Neural progenitor cell (in vitro differentiated cells): ENCODE data around the gene KRTAP12-2. TPM values are rescaled to one million over a fixed set of nuclear protein-coding genes. Genes with fewer than 3 reads are reported as not detected.
"Not testable (repeated sequence)": the region's sequence is repeated elsewhere in the genome, so short reads cannot be mapped to it uniquely, and the experiment has no call there.

Experiments used
- DNase-seq: peaks from one replicate; pipeline ENCODE4 v3.0.0-alpha.2; 2016; ENCODE audit warnings: low spot score
- H2AFZ ChIP-seq: fragments of 200-600 bp; sonication (generic); replicated peaks from 2 replicates; pipeline ENCODE4 v1.6.1; 2016; ENCODE audit warnings: antibody characterized with exemption
- H3F3A ChIP-seq: fragments of 200-600 bp; sonication (generic); 2 replicates; pipeline ENCODE4 v1.6.1; 2016; ENCODE audit warnings: antibody characterized with exemption, low read depth
- H3K27ac ChIP-seq: fragments of 200-600 bp; sonication (generic); 2 replicates; pipeline ENCODE4 v1.5.1; 2016; ENCODE audit warnings: mild to moderate bottlenecking
- H3K27me3 ChIP-seq: fragments of 200-600 bp; sonication (generic); 2 replicates; pipeline ENCODE4 v1.6.1; 2016; ENCODE audit warnings: mild to moderate bottlenecking, moderate library complexity
- H3K36me3 ChIP-seq: fragments of 200-600 bp; sonication (generic); 2 replicates; pipeline ENCODE4 v1.5.1; 2016
- H3K4me1 ChIP-seq: fragments of 200-600 bp; sonication (generic); 2 replicates; pipeline ENCODE4 v1.6.1; 2016; ENCODE audit warnings: mixed run types
- H3K4me2 ChIP-seq: fragments of 200-600 bp; sonication (generic); 2 replicates; pipeline ENCODE4 v1.6.1; 2016
- H3K4me3 ChIP-seq: fragments of 200-600 bp; sonication (generic); 2 replicates; pipeline ENCODE4 v1.5.1; 2016
- H3K79me2 ChIP-seq: fragments of 200-600 bp; sonication (generic); 2 replicates; pipeline ENCODE4 v1.6.1; 2016; ENCODE audit warnings: low read depth
- H3K9ac ChIP-seq: fragments of 200-600 bp; sonication (generic); 2 replicates; pipeline ENCODE4 v1.6.1; 2016
- H3K9me3 ChIP-seq: fragments of 200-600 bp; sonication (generic); 2 replicates; pipeline ENCODE4 v1.5.1; 2016; ENCODE audit warnings: low read depth
- H4K20me1 ChIP-seq: fragments of 200-600 bp; sonication (generic); 2 replicates; pipeline ENCODE4 v1.6.1; 2016; ENCODE audit warnings: low read depth
- H3K27ac Mint-ChIP-seq: 3 replicates; pipeline ENCODE4 v1.8.0; 2021; ENCODE audit warnings: mixed read lengths
- H3K27me3 Mint-ChIP-seq: 2 replicates; pipeline ENCODE4 v1.8.0; 2022; ENCODE audit warnings: low read depth, mild to moderate bottlenecking, inconsistent platforms, moderate library complexity, mixed read lengths; ENCODE audit not compliant: insufficient read depth
- H3K36me3 Mint-ChIP-seq: 3 replicates; pipeline ENCODE4 v1.8.0; 2021; ENCODE audit warnings: mixed read lengths
- H3K4me1 Mint-ChIP-seq: 3 replicates; pipeline ENCODE4 v1.8.0; 2021; ENCODE audit warnings: mixed read lengths
- H3K4me3 Mint-ChIP-seq: 3 replicates; pipeline ENCODE4 v1.8.0; 2021; ENCODE audit warnings: mild to moderate bottlenecking, moderate library complexity, mixed read lengths
- H3K9me3 Mint-ChIP-seq: 3 replicates; pipeline ENCODE4 v1.8.0; 2020; ENCODE audit warnings: mixed read lengths
- EZH2 ChIP-seq: fragments of 200-600 bp; sonication (generic); IDR thresholded peaks from 2 replicates; pipeline ENCODE4 v1.6.1; 2017; ENCODE audit warnings: antibody characterized with exemption, mild to moderate bottlenecking, moderate library complexity
- EZH2phosphoT487 ChIP-seq: fragments of 200-600 bp; sonication (generic); IDR thresholded peaks from 2 replicates; pipeline ENCODE4 v1.6.1; 2017; ENCODE audit warnings: antibody characterized with exemption
- total RNA-seq: library from RNA; depleted of rRNA; stranded (reverse); fragments of >200 nt; gene quantifications from 2 replicates; pipeline ENCODE4 v1.2.3, GENCODE V29; 2015; ENCODE audit warnings: low replicate concordance
- TF ChIP-seq, protein P1 (sequence below): fragments of 200-600 bp; sonication (generic); IDR thresholded peaks from 2 replicates; pipeline ENCODE4 v1.5.1; 2017; ENCODE audit warnings: antibody characterized with exemption, mild to moderate bottlenecking

KRTAP12-2 gene
- total RNA-seq, 1 donor from 2014 or later: not detected

DNA sequence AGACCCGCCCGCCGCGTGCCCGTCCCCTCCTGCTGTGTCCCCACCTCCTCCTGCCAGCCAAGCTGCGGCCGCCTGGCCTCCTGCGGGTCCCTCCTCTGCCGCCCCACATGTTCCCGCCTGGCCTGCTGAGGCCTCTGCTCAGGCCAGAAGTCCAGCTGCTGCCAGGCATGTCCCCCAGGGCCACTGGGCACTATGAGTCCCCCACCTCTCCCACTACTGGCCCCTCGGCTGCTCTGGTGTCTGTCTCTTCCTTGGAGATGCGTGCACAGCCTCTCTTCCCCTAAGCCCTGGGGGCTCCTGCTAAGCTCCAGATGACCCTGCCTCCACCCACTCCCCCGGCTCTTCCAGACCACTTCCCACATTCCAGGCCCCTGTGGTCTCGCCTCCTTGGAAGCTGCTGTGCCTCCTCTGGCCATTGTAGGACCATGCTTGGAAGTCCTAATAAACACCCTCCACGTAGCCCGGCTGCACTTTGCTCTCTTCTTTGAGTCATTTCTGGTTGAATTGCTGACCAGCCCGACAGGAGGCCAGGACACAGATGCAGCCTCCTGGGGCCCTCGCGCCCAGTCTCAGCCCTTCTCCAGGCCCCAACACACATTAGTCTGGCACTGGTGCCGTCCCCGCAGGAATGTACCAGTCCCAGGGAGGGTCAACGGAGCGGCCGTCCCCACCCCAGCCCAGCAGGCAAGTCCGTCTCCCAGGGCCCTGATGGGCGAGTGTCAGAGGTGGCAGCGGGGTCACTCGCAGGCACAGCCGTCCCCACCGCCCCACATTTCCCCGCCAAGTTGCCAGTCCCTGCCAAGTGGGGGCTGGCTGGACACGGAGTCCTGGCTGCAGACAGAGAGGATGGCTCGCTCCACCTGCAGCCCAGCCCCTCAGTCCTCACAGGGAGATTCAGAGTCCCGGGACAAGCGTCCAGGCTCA lies 31.3 kb upstream of the KRTAP12-2 start:
- Histone ChIP-seq H3F3A (no peaks in the 10 kb centered on the region), H3K36me3 (no peaks in the 10 kb centered on the region), H3K4me3 (no peak overlapping the region), H4K20me1 (no peaks in the 10 kb centered on the region), H3K79me2 (no peaks in the 10 kb centered on the region), H3K9me3 (peaks cover 5% of the 10 kb centered on the region), H2AFZ (peak overlapping the region; percentile 68), H3K4me1 (peaks cover 31% of the 10 kb centered on the region), H3K27ac (no peak overlapping the region), H3K9ac (no peak overlapping the region), H3K27me3 (peaks cover 10% of the 10 kb centered on the region), H3K4me2 (peak overlapping the region; percentile 34)
- peaks cover 8% of the 10 kb centered on the region for H3K9me3 Mint-ChIP-seq
- TF ChIP-seq EZH2phosphoT487 (no peak), EZH2 (no peak)
- TF ChIP-seq, protein P1, sequence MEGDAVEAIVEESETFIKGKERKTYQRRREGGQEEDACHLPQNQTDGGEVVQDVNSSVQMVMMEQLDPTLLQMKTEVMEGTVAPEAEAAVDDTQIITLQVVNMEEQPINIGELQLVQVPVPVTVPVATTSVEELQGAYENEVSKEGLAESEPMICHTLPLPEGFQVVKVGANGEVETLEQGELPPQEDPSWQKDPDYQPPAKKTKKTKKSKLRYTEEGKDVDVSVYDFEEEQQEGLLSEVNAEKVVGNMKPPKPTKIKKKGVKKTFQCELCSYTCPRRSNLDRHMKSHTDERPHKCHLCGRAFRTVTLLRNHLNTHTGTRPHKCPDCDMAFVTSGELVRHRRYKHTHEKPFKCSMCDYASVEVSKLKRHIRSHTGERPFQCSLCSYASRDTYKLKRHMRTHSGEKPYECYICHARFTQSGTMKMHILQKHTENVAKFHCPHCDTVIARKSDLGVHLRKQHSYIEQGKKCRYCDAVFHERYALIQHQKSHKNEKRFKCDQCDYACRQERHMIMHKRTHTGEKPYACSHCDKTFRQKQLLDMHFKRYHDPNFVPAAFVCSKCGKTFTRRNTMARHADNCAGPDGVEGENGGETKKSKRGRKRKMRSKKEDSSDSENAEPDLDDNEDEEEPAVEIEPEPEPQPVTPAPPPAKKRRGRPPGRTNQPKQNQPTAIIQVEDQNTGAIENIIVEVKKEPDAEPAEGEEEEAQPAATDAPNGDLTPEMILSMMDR: no peak
- no peaks in the 10 kb centered on the region for H3K36me3 Mint-ChIP-seq
- peak; percentile 71 for DNase-seq
- peaks cover 40% of the 10 kb centered on the region for H3K27me3 Mint-ChIP-seq
- H3K4me1 Mint-ChIP-seq: peaks cover 53% of the 10 kb centered on the region
- peak overlapping the region; percentile 59 for H3K27ac Mint-ChIP-seq
- peak overlapping the region; percentile 57 for H3K4me3 Mint-ChIP-seq

DNA sequence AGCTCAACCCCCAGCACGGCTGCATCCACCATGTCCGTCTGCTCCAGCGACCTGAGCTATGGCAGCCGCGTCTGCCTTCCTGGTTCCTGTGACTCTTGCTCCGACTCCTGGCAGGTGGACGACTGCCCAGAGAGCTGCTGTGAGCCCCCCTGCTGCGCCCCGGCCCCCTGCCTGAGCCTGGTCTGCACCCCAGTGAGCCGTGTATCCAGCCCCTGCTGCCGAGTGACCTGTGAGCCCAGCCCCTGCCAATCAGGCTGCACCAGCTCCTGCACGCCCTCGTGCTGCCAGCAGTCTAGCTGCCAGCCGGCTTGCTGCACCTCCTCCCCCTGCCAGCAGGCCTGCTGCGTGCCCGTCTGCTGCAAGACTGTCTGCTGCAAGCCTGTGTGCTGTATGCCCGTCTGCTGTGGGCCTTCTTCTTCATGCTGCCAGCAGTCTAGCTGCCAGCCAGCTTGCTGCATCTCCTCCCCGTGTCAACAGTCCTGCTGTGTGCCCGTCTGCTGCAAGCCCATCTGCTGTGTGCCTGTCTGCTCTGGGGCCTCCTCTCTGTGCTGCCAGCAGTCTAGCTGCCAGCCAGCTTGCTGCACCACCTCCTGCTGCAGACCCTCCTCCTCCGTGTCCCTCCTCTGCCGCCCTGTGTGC lies 30.6 kb upstream of the KRTAP12-2 start, which contains the start of gene KRTAP10-12:
KRTAP10-12 (plus strand) TSS at position 1 of the 639 bp plus-strand sequence; CDS start at position 31, 30 bp downstream.
- H3F3A ChIP-seq: not testable (repeated sequence)

DNA sequence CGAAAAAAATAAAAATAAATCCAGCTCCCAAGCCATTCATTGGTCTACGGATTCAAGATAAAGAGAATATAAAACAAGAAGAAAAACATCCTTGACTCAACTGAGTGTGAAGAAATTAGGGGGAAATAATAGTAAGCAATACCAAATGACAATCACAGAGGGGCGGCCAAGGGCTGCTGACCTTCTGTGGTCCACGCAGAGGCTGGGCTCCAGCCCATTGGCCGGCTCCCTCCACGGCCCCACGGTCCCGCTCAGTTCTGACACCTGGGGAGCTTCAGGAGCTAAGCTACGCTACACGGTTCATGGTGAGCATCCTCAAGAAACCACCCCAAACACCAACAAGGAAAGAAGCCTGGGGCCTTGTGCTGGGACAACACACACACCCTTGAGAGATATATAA lies 29.8 kb upstream of the KRTAP12-2 start:
- Mint-ChIP-seq H3K27me3 (peaks cover 30% of the 10 kb centered on the region), H3K4me3 (no peak overlapping the region), H3K27ac (no peak overlapping the region), H3K36me3 (peaks cover 3% of the 10 kb centered on the region), H3K4me1 (peaks cover 44% of the 10 kb centered on the region), H3K9me3 (peaks cover 19% of the 10 kb centered on the region)
- peaks cover 27% of the 10 kb centered on the region for H3K4me1 ChIP-seq
- no peak overlapping the region for H3K27ac ChIP-seq
- H3K79me2 ChIP-seq: no peaks in the 10 kb centered on the region
- peaks cover 5% of the 10 kb centered on the region for H3K9me3 ChIP-seq
- no peaks in the 10 kb centered on the region for H4K20me1 ChIP-seq
- H2AFZ ChIP-seq: no peak overlapping the region
- DNase-seq: no peak
- H3K9ac ChIP-seq: no peak overlapping the region
- H3K4me3 ChIP-seq: no peak overlapping the region
- TF ChIP-seq EZH2phosphoT487 (no peak), EZH2 (no peak)
- TF ChIP-seq, protein P1: no peak
- no peaks in the 10 kb centered on the region for H3F3A ChIP-seq
- H3K4me2 ChIP-seq: no peak overlapping the region
- peaks cover 6% of the 10 kb centered on the region for H3K27me3 ChIP-seq
- no peaks in the 10 kb centered on the region for H3K36me3 ChIP-seq

More for the DNA sequence above, 30.6 kb upstream of the KRTAP12-2 start, which contains the start of gene KRTAP10-12:
- H3K4me3 ChIP-seq, H3K36me3 Mint-ChIP-seq, H3K36me3 ChIP-seq, H3K9ac ChIP-seq, H3K27ac ChIP-seq, H4K20me1 ChIP-seq, H3K9me3 ChIP-seq, H3K27me3 ChIP-seq, DNase-seq, H3K79me2 ChIP-seq: not testable (repeated sequence)
- H3K27ac Mint-ChIP-seq: peak within 1 kb of the TSS; percentile 47
- H3K27me3 Mint-ChIP-seq: peaks cover 34% of the 10 kb centered on the region
- H3K4me2 ChIP-seq: peak within 1 kb of the TSS; percentile 34
- peaks cover 47% of the 10 kb centered on the region for H3K4me1 Mint-ChIP-seq
- H2AFZ ChIP-seq: peak within 1 kb of the TSS; percentile 68
- H3K4me3 Mint-ChIP-seq: peak within 1 kb of the TSS; percentile 57
- peaks cover 31% of the 10 kb centered on the region for H3K4me1 ChIP-seq
- H3K9me3 Mint-ChIP-seq: peaks cover 15% of the 10 kb centered on the region
